Measurements from ENCODE around the gene ANKRD55.

ANKRD55 gene

GRCh38 chr5:56277573-56277972, 44.4 kb upstream of the ANKRD55 start:
- no peak overlapping the region for H3K4me3 ChIP-seq (ENCODE audit: low read depth, low read length)
- TF ChIP-seq, protein P1, sequence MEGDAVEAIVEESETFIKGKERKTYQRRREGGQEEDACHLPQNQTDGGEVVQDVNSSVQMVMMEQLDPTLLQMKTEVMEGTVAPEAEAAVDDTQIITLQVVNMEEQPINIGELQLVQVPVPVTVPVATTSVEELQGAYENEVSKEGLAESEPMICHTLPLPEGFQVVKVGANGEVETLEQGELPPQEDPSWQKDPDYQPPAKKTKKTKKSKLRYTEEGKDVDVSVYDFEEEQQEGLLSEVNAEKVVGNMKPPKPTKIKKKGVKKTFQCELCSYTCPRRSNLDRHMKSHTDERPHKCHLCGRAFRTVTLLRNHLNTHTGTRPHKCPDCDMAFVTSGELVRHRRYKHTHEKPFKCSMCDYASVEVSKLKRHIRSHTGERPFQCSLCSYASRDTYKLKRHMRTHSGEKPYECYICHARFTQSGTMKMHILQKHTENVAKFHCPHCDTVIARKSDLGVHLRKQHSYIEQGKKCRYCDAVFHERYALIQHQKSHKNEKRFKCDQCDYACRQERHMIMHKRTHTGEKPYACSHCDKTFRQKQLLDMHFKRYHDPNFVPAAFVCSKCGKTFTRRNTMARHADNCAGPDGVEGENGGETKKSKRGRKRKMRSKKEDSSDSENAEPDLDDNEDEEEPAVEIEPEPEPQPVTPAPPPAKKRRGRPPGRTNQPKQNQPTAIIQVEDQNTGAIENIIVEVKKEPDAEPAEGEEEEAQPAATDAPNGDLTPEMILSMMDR (IDR thresholded peaks at IDR 0.05; ENCODE audit: low read depth, low read length) = no peak
- H3K27me3 ChIP-seq (ENCODE audit: insufficient read depth, low read depth, severe bottlenecking) = no peaks in the 10 kb centered on the region
- H3K36me3 ChIP-seq = no peaks in the 10 kb centered on the region
- DNase-seq = no peak
- no peak overlapping the region for H3K27ac ChIP-seq
- no peaks in the 10 kb centered on the region for H3K9me3 ChIP-seq (ENCODE audit: severe bottlenecking)

DNA sequence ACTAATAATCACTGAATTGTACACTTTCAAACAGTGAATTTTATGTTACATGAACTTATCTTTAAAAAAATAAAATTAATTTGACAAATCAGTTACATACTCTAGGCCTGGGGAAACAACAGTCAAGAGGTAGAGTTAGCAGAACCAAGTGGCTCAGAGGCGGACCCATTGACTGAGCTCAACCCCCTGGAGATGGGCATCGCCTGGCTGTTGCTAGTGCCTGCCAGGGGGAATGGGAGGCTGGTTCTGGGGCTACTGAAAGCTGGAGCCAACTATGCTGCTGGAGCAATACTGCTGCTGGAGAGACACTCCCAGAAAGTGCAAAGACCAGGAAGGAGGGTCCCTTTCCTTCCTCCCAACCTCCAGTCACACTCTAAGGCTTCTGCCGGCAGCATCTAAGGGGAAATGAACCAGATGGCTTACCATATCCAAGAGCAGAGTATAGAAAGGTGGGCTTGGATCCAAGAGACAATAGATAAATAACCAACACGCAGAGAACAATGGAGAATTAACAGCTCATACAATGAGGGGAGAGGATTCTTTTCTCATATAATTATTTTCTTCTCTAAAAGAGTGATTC, 40.3 kb upstream of the ANKRD55 start:
- H3K36me3 ChIP-seq = no peaks in the 10 kb centered on the region
- no peak for DNase-seq

GRCh38 chr5:56272765-56273164, 39.6 kb upstream of the ANKRD55 start:
- H3K9me3 ChIP-seq (ENCODE audit: severe bottlenecking) = no peaks in the 10 kb centered on the region
- no peaks in the 10 kb centered on the region for H3K36me3 ChIP-seq
- no peak overlapping the region for H3K27ac ChIP-seq
- no peak overlapping the region for H3K4me3 ChIP-seq (ENCODE audit: low read depth, low read length)
- DNase-seq = no peak
- no peaks in the 10 kb centered on the region for H3K27me3 ChIP-seq (ENCODE audit: insufficient read depth, low read depth, severe bottlenecking)
- TF ChIP-seq, protein P1 (IDR thresholded peaks at IDR 0.05; ENCODE audit: low read depth, low read length) = no peak

More for the DNA sequence above, 40.3 kb upstream of the ANKRD55 start:
- Histone ChIP-seq H3K4me3 (ENCODE audit: low read depth, low read length) (no peak overlapping the region), H3K27ac (no peak overlapping the region), H3K27me3 (ENCODE audit: insufficient read depth, low read depth, severe bottlenecking) (no peaks in the 10 kb centered on the region), H3K9me3 (ENCODE audit: severe bottlenecking) (no peaks in the 10 kb centered on the region)
- TF ChIP-seq, protein P1 (IDR thresholded peaks at IDR 0.05; ENCODE audit: low read depth, low read length) = no peak

DNA sequence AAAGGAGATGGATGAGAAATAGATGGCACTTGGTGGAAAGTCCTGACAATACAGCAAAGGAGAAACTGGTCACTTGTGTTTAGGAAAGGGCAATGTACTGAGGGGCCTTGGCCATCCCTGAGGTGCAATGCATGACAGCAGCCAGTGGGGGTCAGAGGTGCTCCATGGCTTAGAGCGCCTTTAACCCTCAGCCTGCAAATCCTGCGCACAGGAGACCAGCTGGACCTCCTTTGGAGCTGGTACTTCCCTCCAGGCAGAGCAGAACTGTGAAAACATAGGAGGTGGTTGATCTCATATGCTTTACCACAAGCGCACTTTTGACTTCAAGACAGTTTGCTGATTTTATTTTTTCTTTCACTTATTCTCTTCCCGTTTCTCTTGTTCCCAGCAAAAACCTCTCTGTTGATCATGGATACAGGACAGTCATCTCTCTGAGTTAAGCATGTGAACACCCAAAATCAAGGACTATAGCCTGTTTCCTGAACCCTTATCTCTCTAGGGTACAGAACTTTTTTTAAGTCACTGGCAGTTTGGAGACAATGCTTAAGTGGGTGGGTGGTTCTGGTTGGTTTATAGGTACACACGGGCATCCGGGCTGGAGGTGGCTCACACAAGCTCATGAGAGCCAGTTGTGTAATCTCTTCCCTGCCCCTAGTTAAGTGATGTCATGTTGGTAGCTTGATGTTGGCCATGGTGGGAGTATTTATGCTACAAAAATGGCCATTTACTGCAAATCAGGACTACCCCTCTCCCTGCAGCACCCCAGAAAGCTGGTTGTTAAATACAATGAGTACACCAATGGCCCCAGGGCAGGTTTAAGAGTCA, 37.6 kb upstream of the ANKRD55 start:
- Histone ChIP-seq H3K9me3 (ENCODE audit: severe bottlenecking) (no peaks in the 10 kb centered on the region), H3K27ac (no peak overlapping the region)
- DNase-seq = peak; percentile 86

GRCh38 chr5:56270058-56270457, 36.9 kb upstream of the ANKRD55 start:
- H3K4me3 ChIP-seq (ENCODE audit: low read depth, low read length) = no peak overlapping the region
- no peak overlapping the region for H3K27ac ChIP-seq
- peak; percentile 26 for DNase-seq
- H3K27me3 ChIP-seq (ENCODE audit: insufficient read depth, low read depth, severe bottlenecking) = no peaks in the 10 kb centered on the region
- H3K9me3 ChIP-seq (ENCODE audit: severe bottlenecking) = no peaks in the 10 kb centered on the region
- TF ChIP-seq, protein P1 (IDR thresholded peaks at IDR 0.05; ENCODE audit: low read depth, low read length) = 0 out of 2 replicates have a peak, but pooled peaks have one; percentile 26
- no peaks in the 10 kb centered on the region for H3K36me3 ChIP-seq

More for the DNA sequence above, 37.6 kb upstream of the ANKRD55 start:
- Histone ChIP-seq H3K36me3 (no peaks in the 10 kb centered on the region), H3K4me3 (ENCODE audit: low read depth, low read length) (no peak overlapping the region), H3K27me3 (ENCODE audit: insufficient read depth, low read depth, severe bottlenecking) (no peaks in the 10 kb centered on the region)
- TF ChIP-seq, protein P1 (IDR thresholded peaks at IDR 0.05; ENCODE audit: low read depth, low read length) = peak; percentile 99

Measured in WERI-Rb-1 (cell line).